Body of pancreas (tissue), 4 donors: ENCODE measurements around the gene HOXB6.

ENCODE experiments used
- CTCF ChIP-seq, 7 experiments: fragments of 450-650 bp in 4 of 7; fragments of 200-600 bp in 3 of 7; sonication (generic) in 3 of 7; IDR thresholded peaks; one replicate each; pipeline ENCODE4 v1.5.1; 2016 to 2019; ENCODE audit warnings: antibody characterized with exemption in 7 of 7
- POLR2A ChIP-seq, 3 donors: fragments of 450-650 bp; IDR thresholded peaks; one replicate each; pipeline ENCODE4 v1.6.1; 2016; ENCODE audit warnings: antibody characterized with exemption in 3 of 3, mild to moderate bottlenecking in 2 of 3

- no peak for TF ChIP-seq POLR2A (IDR thresholded peaks at IDR 0.05)
- TF ChIP-seq CTCF (IDR thresholded peaks at IDR 0.05), result no peak
These were observed 36.8 kb upstream of the HOXB6 start for GRCh38 chr17:48641541-48642058.
